HepG2 (cell line): ENCODE data around the gene DGAT2. TPM values are rescaled to one million over a fixed set of nuclear protein-coding genes. Genes with fewer than 3 reads are reported as not detected.
A peak's percentile ranks its signal among the peaks of the same experiment; 100 is the strongest.

Source experiments
- ARNT ChIP-seq: fragments of 450-650 bp; IDR thresholded peaks from 2 replicates; pipeline ENCODE4 v1.6.1; 2017
- ATF5 ChIP-seq: sonication (generic); formaldehyde crosslinking; IDR thresholded peaks from 2 replicates; pipeline ENCODE4 v1.4.0; 2020; ENCODE audit warnings: mild to moderate bottlenecking, low read depth, missing genetic modification reagents
- CC2D1A ChIP-seq: sonication (generic); formaldehyde crosslinking; IDR thresholded peaks from 2 replicates; pipeline ENCODE4 v1.8.1; 2023; ENCODE audit warnings: mild to moderate bottlenecking, missing genetic modification reagents
- JUNB ChIP-seq: sonication (generic); formaldehyde crosslinking; IDR thresholded peaks from 2 replicates; pipeline ENCODE4 v1.8.0; 2022; ENCODE audit warnings: missing genetic modification reagents, mild to moderate bottlenecking, borderline replicate concordance
- KDM3A ChIP-seq: IDR thresholded peaks from 2 replicates; pipeline ENCODE4 v1.6.1; 2018; ENCODE audit warnings: low read depth, missing compliant biosample characterization
- MBNL3 ChIP-seq: fragments of 250-450 bp; sonication (Bioruptor Pico); conservative IDR thresholded peaks from 2 replicates; pipeline ENCODE4 v1.8.0; 2022; ENCODE audit warnings: mild to moderate bottlenecking, inconsistent platforms
- MTERF4 ChIP-seq: sonication (generic); formaldehyde crosslinking; IDR thresholded peaks from 2 replicates; pipeline ENCODE4 v1.8.0; 2023; ENCODE audit warnings: mild to moderate bottlenecking, missing genetic modification reagents
- NCOR1 ChIP-seq: fragments of 200-600 bp; sonication (generic); IDR thresholded peaks from 2 replicates; pipeline ENCODE4 v1.7.0; 2017; ENCODE audit warnings: antibody characterized with exemption, low read length, borderline replicate concordance
- PAWR ChIP-seq: sonication (generic); formaldehyde crosslinking; IDR thresholded peaks from 2 replicates; pipeline ENCODE4 v1.4.0; 2020; ENCODE audit warnings: missing genetic modification reagents, mild to moderate bottlenecking, borderline replicate concordance
- SALL1 ChIP-seq: sonication (generic); formaldehyde crosslinking; IDR thresholded peaks from 2 replicates; pipeline ENCODE4 v1.8.0; 2022; ENCODE audit warnings: mild to moderate bottlenecking, missing genetic modification reagents
- SNAPC2 ChIP-seq: sonication (generic); formaldehyde crosslinking; IDR thresholded peaks from 2 replicates; pipeline ENCODE4 v1.8.1; 2022; ENCODE audit warnings: mild to moderate bottlenecking, missing genetic modification reagents
- SNAPC4 ChIP-seq: sonication (generic); formaldehyde crosslinking; IDR thresholded peaks from 2 replicates; pipeline ENCODE4 v1.4.0; 2020; ENCODE audit warnings: mild to moderate bottlenecking, missing genetic modification reagents
- SP2 ChIP-seq: sonication (generic); formaldehyde crosslinking; IDR thresholded peaks from 2 replicates; pipeline ENCODE4 v1.5.1; 2020; ENCODE audit warnings: mild to moderate bottlenecking, missing genetic modification reagents
- XBP1 ChIP-seq: sonication (generic); formaldehyde crosslinking; IDR thresholded peaks from 2 replicates; pipeline ENCODE4 v1.5.0; 2020; ENCODE audit warnings: missing genetic modification reagents
- YEATS2 ChIP-seq: sonication (generic); formaldehyde crosslinking; IDR thresholded peaks from 2 replicates; pipeline ENCODE4 v1.4.0; 2020; ENCODE audit warnings: missing genetic modification reagents, borderline replicate concordance
- ZNF124 ChIP-seq: sonication (generic); formaldehyde crosslinking; IDR thresholded peaks from 2 replicates; pipeline ENCODE4 v1.4.0; 2020; ENCODE audit warnings: missing genetic modification reagents
- ZNF143 ChIP-seq: sonication (generic); formaldehyde crosslinking; IDR thresholded peaks from 2 replicates; pipeline ENCODE4 v1.4.0; 2020; ENCODE audit warnings: missing genetic modification reagents
- ZNF18 ChIP-seq: sonication (generic); formaldehyde crosslinking; IDR thresholded peaks from 2 replicates; pipeline ENCODE4 v1.8.0; 2022; ENCODE audit warnings: mild to moderate bottlenecking, missing genetic modification reagents; ENCODE audit not compliant: insufficient replicate concordance
- ZNF329 ChIP-seq: sonication (generic); formaldehyde crosslinking; IDR thresholded peaks from 2 replicates; pipeline ENCODE4 v1.9.0; 2021; ENCODE audit warnings: low read depth, mild to moderate bottlenecking, missing genetic modification reagents
- ZNF670 ChIP-seq: sonication (generic); formaldehyde crosslinking; IDR thresholded peaks from 2 replicates; pipeline ENCODE4 v1.8.0; 2022; ENCODE audit warnings: mild to moderate bottlenecking, missing genetic modification reagents, borderline replicate concordance
- ZNF792 ChIP-seq: IDR thresholded peaks from 2 replicates; pipeline ENCODE4 v1.6.1; 2016
- ZSCAN22 ChIP-seq: sonication (generic); formaldehyde crosslinking; IDR thresholded peaks from 2 replicates; pipeline ENCODE4 v1.4.0; 2020; ENCODE audit warnings: mild to moderate bottlenecking, missing genetic modification reagents
- polyA plus RNA-seq, 8 experiments: library from polyadenylated mRNA; depleted of rRNA in 3 of 8; stranded (reverse) in 7 of 8; unstranded in 1 of 8; fragments of >200 nt; fragmentation: Illumina TruSeq in 4 of 8; extraction: Trizol in 4 of 8; gene quantifications; 2 replicates each; pipeline versions ENCODE4 v1.2.1 to v1.2.3, GENCODE V29; 2011 to 2016; ENCODE audit warnings: low read depth in 4 of 8, missing spikeins in 1 of 8, mixed read lengths in 1 of 8; ENCODE audit not compliant: insufficient read depth in 1 of 8
- total RNA-seq, 5 experiments: library from RNA; depleted of rRNA; stranded (reverse); fragments of >200 nt; fragmentation: Illumina TruSeq; extraction: Trizol; gene quantifications; 2 replicates each; pipeline ENCODE4 v1.2.3, GENCODE V29; 2016; ENCODE audit warnings: low read depth in 1 of 5

DGAT2 gene
- total and polyA plus RNA-seq, 2 of the 13 experiments (the other 11 are each of a cell fraction or from before 2014, with no cell fraction given), result 39.0 to 65.6 TPM

- peak; percentile 66 for TF ChIP-seq ZNF18 (CRISPR knock-in tag)
- 0 out of 2 replicates have a peak, but pooled peaks have one; percentile 47 for TF ChIP-seq CC2D1A (CRISPR knock-in tag)
- no peak for TF ChIP-seq XBP1
- peak; percentile 46 for TF ChIP-seq ZNF792
- peak; percentile 89 for TF ChIP-seq MTERF4 (CRISPR knock-in tag)
- no peak for TF ChIP-seq SP2 (CRISPR knock-in tag)
- TF ChIP-seq JUNB, result no peak; the same call in 1 of the 2 replicates
- TF ChIP-seq SNAPC4 (CRISPR knock-in tag), result 0 out of 2 replicates have a peak, but pooled peaks have one; percentile 55
- TF ChIP-seq ATF5, result peak; percentile 95; the same call in 1 of the 2 replicates
- TF ChIP-seq SNAPC2 (CRISPR knock-in tag), result no peak
- 0 out of 2 replicates have a peak, but pooled peaks have one; percentile 17 for TF ChIP-seq YEATS2 (CRISPR knock-in tag)
- TF ChIP-seq ARNT, result no peak
- peak; percentile 52; the same call in 1 of the 2 replicates for TF ChIP-seq SALL1 (CRISPR knock-in tag)
- peak; percentile 62; the same call in 1 of the 2 replicates for TF ChIP-seq ZNF670 (CRISPR knock-in tag)
- TF ChIP-seq ZNF124 (CRISPR knock-in tag), result peak; percentile 64; the same call in 1 of the 2 replicates
- no peak for TF ChIP-seq MBNL3 (CRISPR knock-in tag)
- TF ChIP-seq KDM3A (CRISPR knock-in tag), result no peak
- TF ChIP-seq PAWR (CRISPR knock-in tag), result no peak
- TF ChIP-seq ZNF329 (CRISPR knock-in tag), result 0 out of 2 replicates have a peak, but pooled peaks have one; percentile 56
- TF ChIP-seq ZSCAN22 (CRISPR knock-in tag), result no peak
- TF ChIP-seq NCOR1, result no peak
- TF ChIP-seq ZNF143 (CRISPR knock-in tag), result 0 out of 2 replicates have a peak, but pooled peaks have one; percentile 37
These were observed at the start of gene DGAT2 (continued) for GRCh38 chr11:75768112-75768908.
